ENCODE measurements around the gene FMNL1.
"Not testable (repeated sequence)": the region's sequence is repeated elsewhere in the genome, so short reads cannot be mapped to it uniquely, and the experiment has no call there.

The FMNL1 gene

GRCh38 chr17:45235416-45236281 is 14.0 kb downstream of the FMNL1 start:
- DNase-seq = peak; percentile 44

GRCh38 chr17:45236282-45236606 is 14.6 kb downstream of the FMNL1 start:
- DNase-seq = no peak

GRCh38 chr17:45237686-45238085 is 16.0 kb downstream of the FMNL1 start:
- no peak for DNase-seq

GRCh38 chr17:45238155-45238774 is 16.6 kb downstream of the FMNL1 start:
- DNase-seq = no peak

GRCh38 chr17:45240905-45241327 is 19.2 kb downstream of the FMNL1 start:
- peak; percentile 49 for DNase-seq

GRCh38 chr17:45241328-45242028 is 19.8 kb downstream of the FMNL1 start:
- peak; percentile 58 for DNase-seq

- DNase-seq = peak; percentile 32
These were observed 20.3 kb downstream of the FMNL1 start for GRCh38 chr17:45242029-45242414.

GRCh38 chr17:45243750-45244149 is 22.1 kb downstream of the FMNL1 start:
- DNase-seq = peak; percentile 40

- DNase-seq = no peak
These were observed 23.3 kb downstream of the FMNL1 start for GRCh38 chr17:45244725-45245656.

- DNase-seq = no peak
These were observed 24.7 kb downstream of the FMNL1 start for GRCh38 chr17:45246338-45246737.

GRCh38 chr17:45246861-45247428 is 25.3 kb downstream of the FMNL1 start:
- DNase-seq = no peak

GRCh38 chr17:45247429-45248131 is 25.9 kb downstream of the FMNL1 start:
- peak; percentile 84 for DNase-seq

GRCh38 chr17:45248132-45248957 is 26.7 kb downstream of the FMNL1 start:
- DNase-seq = peak; percentile 78

GRCh38 chr17:45251931-45252330 is 30.2 kb downstream of the FMNL1 start:
- no peak for DNase-seq

GRCh38 chr17:45253237-45253636 is 31.6 kb downstream of the FMNL1 start:
- not testable (repeated sequence) for DNase-seq

- DNase-seq = no peak
These were observed 32.2 kb downstream of the FMNL1 start for GRCh38 chr17:45253879-45254278.

GRCh38 chr17:45255358-45255757 is 33.7 kb downstream of the FMNL1 start:
- DNase-seq = no peak

- DNase-seq = no peak
These were observed 34.7 kb downstream of the FMNL1 start for GRCh38 chr17:45256114-45256966.

- DNase-seq = no peak
These were observed 35.4 kb downstream of the FMNL1 start for GRCh38 chr17:45257115-45257514.

Data from right kidney (tissue), 1 donor.